ENCODE measurements around the gene SMYD4.
A peak's percentile ranks its signal among the peaks of the same experiment; 100 is the strongest.
"Not testable (repeated sequence)": the region's sequence is repeated elsewhere in the genome, so short reads cannot be mapped to it uniquely, and the experiment has no call there.

SMYD4 gene

GRCh38 chr17:1829592-1830257 lies at the start of gene SMYD4, which contains the start of gene RPA1:
Gene SMYD4 (minus strand): TSS chr17:1829902. CDS start chr17:1827994, 1,908 bp downstream.
Gene RPA1 (plus strand): TSS chr17:1830005. CDS start chr17:1830094, 89 bp downstream.
- DNase-seq (ENCODE audit: extremely low read depth in 1 of 2, low read depth in 1 of 2): peak; percentile 64 to 81

DNA sequence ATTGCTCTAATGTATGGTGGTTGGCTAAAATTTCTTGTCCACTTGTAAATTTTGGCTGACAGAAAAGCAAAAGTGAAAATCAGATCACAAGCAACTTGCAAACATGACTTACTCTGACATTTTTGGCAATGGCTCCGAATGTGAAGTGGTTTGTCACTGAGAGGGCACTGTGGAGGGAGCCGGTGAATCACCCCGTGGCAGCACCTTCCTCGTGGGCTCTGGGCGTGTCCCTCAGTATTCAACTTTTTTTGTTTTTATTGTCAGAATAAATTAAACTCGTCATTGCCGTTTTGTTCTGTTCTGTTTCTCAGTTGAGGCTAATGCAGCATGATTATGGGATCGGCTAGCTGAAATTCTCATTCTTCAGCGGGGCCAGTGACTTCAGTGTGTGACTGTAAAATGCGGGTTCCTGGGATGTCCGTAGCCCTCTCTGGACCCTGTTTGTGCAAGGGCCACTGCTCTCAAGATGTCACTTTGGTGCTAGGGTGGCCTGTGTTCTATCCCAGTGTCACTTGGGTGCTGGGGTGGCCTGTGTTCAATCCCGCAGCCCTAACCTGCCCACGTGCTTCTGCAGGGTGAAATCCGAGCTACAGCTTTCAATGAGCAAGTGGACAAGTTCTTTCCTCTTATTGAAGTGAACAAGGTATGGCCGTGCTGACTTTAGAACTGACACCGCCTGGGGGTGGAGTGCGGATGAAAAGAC lies 48.9 kb upstream of the SMYD4 start:
- no peak for DNase-seq (ENCODE audit: extremely low read depth in 1 of 2, low read depth in 1 of 2)

DNA sequence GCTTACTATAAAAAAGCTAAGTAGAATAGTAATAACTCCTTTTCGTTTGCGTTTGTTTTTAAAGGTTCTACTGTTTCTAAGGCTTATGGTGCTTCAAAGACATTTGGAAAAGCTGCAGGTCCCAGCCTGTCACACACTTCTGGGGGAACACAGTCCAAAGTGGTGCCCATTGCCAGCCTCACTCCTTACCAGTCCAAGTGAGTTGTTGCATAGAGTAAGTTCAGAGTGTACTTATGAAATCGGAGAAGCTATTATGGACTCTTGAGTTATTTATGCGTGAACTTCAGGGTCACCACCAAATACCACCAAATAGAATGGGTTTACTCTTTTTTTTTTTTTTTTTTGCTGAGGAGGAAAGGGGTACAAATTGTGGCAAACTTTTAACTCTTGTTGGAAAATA lies 45.9 kb upstream of the SMYD4 start:
- DNase-seq (ENCODE audit: extremely low read depth in 1 of 2, low read depth in 1 of 2): no peak

DNA sequence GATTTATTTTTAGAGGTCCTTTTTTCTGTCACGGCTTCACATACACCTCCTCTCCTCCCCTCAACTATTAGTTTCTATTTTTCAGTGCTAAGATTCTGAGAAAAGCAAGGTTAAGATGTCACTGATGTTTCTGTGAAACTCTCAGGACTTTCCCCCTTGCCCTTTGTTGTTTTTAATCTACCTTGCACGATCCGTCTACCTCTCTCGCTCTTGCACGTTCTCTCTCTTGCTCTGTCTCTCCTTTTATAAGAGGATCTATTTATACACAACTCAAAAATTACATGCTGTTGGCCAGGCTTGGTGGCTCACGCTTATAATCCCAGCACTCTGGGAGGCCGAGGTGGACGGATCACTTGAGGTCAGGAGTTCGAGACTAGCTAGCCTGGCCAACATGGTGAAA lies 43.7 kb upstream of the SMYD4 start:
- DNase-seq (ENCODE audit: extremely low read depth in 1 of 2, low read depth in 1 of 2): no peak

DNA sequence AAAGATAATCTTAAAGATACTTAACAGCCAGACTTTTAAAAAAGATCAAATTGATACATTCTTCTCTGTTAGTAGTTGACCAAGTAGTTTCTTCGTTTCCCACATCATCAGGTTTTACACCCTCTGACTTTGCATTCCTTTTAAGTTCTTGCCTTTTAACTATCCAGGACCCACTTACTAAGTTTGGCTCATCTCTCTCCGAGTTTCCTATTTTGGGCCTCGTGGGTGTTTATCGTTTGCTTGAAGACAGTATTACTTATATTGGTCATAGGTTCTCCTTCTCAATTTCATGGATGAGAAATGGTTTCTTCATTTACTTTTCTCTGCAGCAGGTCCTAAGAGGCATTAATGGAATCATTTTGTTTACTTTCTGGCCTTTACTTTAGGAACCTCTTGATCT lies 43.3 kb upstream of the SMYD4 start:
- no peak for DNase-seq (ENCODE audit: extremely low read depth in 1 of 2, low read depth in 1 of 2)

DNA sequence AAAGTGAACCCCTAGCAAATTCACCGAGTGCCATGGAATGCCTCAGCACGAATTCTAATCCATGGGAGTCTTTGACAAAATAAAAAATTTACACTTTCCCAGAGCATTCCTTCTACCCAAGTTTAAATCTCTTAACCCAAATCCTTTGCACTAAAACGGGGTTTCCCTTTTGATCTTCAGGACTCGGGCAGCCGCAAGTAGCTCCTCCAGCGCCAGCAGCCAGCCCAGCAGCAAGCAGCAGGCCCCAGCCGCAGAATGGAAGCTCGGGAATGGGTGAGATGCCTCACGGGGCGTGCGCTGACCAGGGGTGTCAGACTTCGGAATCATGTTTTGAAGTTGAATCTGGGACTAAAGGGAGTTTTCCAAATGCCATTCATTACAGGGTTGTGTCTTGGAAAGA lies 42.6 kb upstream of the SMYD4 start:
- DNase-seq (ENCODE audit: extremely low read depth in 1 of 2, low read depth in 1 of 2): no peak

- DNase-seq (ENCODE audit: extremely low read depth in 1 of 2, low read depth in 1 of 2): no peak
Observed at GRCh38 chr17:1871756-1872155, 42.1 kb upstream of the SMYD4 start.

- no peak for DNase-seq (ENCODE audit: extremely low read depth in 1 of 2, low read depth in 1 of 2)
Observed at GRCh38 chr17:1870592-1870991, 40.9 kb upstream of the SMYD4 start.

DNA sequence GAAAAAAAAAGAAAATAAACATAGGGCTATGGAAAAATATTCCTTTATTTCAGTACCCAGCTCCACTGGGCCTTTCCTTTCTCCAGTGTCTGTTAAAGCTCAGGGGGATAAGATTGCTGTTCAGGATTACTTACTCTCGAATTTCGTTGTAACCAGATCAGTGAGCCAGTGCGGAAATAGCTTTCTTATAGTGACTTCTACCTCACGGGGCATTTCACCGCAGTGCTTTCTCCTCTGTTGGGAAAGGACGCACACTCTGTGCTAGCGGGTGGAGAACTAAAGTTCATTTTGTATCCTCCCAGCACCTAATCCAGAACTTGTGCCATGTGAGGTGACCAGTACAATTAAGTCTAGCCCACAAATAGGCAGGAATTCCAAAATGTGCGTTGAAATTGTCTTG lies 38.4 kb upstream of the SMYD4 start:
- DNase-seq (ENCODE audit: extremely low read depth in 1 of 2, low read depth in 1 of 2): no peak

DNA sequence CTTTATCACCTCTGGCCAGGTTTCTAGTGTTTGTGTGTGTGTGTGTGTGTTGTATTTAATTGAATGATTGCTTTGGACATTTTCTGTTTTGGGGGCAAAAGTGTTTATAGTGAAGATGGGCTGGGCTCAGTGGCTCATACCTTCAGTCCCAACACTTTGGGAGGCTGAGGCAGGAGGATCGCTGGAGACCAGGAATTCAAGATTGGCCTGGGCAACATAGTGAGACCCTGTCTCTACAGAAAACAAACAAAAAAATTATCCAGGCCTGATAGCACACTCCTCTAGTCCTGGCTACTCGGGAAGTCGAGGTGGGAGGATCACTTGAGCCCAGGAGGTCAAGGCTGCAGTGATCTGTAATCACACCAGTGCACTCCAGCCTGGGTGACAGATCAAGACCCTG lies 37.6 kb upstream of the SMYD4 start:
- no peak for DNase-seq (ENCODE audit: extremely low read depth in 1 of 2, low read depth in 1 of 2)

GRCh38 chr17:1865252-1866037 lies 35.7 kb upstream of the SMYD4 start:
- DNase-seq (ENCODE audit: extremely low read depth in 1 of 2, low read depth in 1 of 2): peak in 1 of 2 donors; percentile 8

GRCh38 chr17:1861391-1862010 lies 31.8 kb upstream of the SMYD4 start:
- DNase-seq (ENCODE audit: extremely low read depth in 1 of 2, low read depth in 1 of 2): no peak

- no peak for DNase-seq (ENCODE audit: extremely low read depth in 1 of 2, low read depth in 1 of 2)
Observed at GRCh38 chr17:1860978-1861377, 31.3 kb upstream of the SMYD4 start.

DNA sequence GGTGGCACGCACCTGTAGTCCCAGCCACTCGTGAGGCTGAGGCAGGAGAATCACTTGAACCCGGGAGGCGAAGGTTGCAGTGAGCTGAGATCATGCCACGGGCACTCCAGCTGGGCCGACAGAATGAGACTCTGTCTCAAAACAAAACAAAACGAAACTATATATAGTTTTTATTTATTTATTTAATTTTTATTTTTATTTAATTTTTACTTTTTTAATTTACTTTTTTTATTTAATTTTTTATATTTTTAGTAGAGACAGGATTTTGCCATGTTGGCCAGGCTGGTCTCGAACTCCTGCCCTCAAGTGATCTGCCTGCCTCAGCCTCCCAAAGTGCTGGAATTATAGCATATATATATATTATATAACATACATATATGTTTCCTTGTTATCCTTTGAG lies 26.8 kb upstream of the SMYD4 start:
- DNase-seq (ENCODE audit: extremely low read depth in 1 of 2, low read depth in 1 of 2): not testable (repeated sequence)

DNA sequence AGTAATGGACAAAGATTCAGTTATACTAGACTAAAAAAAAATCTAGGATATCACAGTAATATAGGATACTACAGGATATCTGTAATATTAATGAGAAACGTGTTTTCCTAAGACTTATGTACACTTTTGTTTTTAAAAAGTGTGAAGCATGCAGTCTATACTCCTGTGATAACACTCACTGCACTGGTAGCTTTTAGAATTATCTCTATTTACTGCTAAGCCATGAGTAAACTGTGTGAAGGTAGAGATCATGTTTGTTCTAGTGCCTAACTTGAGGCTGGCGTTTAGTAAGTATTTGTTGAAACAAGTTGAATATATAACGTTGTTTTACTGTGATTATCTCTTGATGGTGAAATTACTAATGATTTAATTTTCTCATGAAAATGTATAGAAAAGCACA lies 24.0 kb upstream of the SMYD4 start:
- no peak for DNase-seq (ENCODE audit: extremely low read depth in 1 of 2, low read depth in 1 of 2)

- DNase-seq (ENCODE audit: extremely low read depth in 1 of 2, low read depth in 1 of 2): no peak
Observed at GRCh38 chr17:1852327-1852726, 22.6 kb upstream of the SMYD4 start.

DNA sequence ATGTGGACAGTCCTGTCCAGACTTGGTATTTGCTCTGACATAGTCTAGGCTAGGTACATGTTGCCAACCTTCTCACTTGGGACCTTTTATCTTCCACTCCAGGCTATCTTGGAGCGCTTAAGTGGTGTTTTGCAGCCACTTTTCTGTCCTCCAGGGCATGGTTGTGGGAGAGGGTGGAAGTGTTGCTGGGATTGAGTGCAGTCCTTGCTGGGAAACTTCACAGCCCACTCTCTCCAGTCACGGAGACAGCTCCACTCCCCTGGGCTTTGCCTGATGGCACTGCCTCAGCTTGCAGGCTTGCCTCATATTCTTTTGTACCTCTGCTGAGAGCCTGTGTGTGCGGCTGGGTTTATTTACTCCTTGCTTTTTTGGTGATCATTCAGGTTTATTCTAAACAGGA lies 17.5 kb upstream of the SMYD4 start:
- DNase-seq (ENCODE audit: extremely low read depth in 1 of 2, low read depth in 1 of 2): no peak

DNA sequence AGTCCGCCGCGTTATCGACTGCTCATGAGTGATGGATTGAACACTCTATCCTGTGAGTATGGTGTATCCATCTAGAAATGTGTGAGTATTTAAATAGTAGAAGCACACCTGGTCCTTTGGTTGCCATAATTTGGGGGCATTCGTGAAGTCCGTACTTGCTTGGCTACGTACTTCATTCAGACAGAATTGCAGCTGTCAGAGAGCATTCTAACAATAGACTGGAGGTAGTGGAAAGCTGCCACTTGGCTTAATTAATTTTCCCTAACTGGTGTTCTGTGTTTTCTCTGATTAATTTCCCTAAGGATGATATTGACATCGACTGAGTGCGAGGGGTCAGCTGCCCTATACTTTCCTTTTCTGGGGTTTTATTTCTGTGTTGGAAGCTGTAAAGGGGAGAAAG lies 14.2 kb upstream of the SMYD4 start:
- DNase-seq (ENCODE audit: extremely low read depth in 1 of 2, low read depth in 1 of 2): no peak

DNA sequence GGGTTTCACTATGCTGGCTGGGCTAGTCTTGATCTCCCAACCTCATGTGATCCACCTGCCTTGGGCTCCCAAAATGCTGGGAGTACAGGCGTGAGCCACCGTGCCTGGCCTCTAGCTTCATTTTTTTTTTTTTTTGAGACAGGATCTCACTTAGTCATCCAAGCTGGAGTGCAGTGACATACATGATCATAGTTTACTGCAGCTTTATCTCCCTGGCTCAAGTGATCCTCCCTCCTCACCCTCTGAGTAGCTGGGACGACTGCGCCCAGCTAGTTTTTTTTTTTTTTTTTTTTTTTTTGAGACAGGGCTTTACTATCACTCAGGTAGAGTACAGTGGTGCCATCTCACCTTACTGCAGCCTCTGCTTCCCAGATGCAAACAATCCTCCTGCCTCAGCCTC lies 9.8 kb upstream of the SMYD4 start:
- DNase-seq (ENCODE audit: extremely low read depth in 1 of 2, low read depth in 1 of 2): no peak

GRCh38 chr17:1834380-1835149 lies 4.9 kb upstream of the SMYD4 start:
- DNase-seq (ENCODE audit: extremely low read depth in 1 of 2, low read depth in 1 of 2): no peak

DNA sequence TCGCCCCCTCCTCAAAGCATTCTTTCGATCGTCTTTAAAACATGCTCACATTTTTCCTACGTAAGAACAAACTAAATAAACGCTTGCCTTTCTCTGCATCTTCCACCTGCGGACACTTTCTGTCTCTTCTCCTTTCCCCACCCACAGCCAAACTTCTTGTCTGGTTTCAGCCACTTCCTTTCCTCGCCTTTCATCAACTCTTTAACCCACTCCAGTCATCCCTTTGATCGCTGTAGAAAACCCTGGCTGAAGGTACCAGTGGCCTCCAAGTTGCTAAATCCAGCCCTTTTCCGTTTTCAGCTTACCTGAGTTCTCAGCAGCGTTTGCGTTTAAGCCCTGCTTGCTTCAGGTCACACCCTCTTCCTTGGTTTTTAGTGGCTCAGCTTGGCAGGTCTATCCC lies 586 bp upstream of the SMYD4 start:
- DNase-seq (ENCODE audit: extremely low read depth in 1 of 2, low read depth in 1 of 2): no peak

All from activated CD8-positive, alpha-beta memory T cell treated with anti-CD3 and anti-CD28 coated beads for 1 hour (primary cell).